Forelimb muscle (tissue), 1 donor: ENCODE measurements around the gene METTL23. TPM values are rescaled to one million over a fixed set of nuclear protein-coding genes. Genes with fewer than 3 reads are reported as not detected.
A peak's percentile ranks its signal among the peaks of the same experiment; 100 is the strongest.
"Not testable (repeated sequence)": the region's sequence is repeated elsewhere in the genome, so short reads cannot be mapped to it uniquely, and the experiment has no call there.

Experiments
- DNase-seq: peaks from one replicate; pipeline ENCODE4 v3.0.0-alpha.2; 2013; ENCODE audit warnings: low read depth
- polyA plus RNA-seq: library from polyadenylated mRNA; unstranded; fragments of 120-200 nt; gene quantifications from one replicate; pipeline ENCODE4 v1.2.1, GENCODE V29; 2013; ENCODE audit not compliant: insufficient read length

Gene METTL23
- polyA plus RNA-seq, 1 donor, result 21.0 TPM

DNA sequence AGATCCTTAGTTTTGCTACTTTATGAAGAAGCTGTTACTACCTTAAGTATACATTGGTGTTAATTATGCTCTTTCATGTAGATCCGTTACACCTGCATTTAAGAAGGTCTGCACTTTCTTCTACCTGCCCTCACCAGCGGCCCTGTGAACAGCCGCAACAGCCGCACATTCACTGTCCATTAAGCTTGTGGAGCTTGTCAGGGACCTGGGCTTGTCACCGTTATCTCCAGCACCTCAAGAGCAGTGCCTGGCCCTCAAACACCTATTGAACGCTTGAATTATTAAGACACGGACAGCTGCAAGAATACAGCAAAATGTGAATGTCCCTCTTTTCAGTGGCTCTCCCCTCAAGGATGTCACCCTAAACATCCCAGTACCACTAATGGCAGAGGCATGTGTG lies 12.9 kb upstream of the METTL23 start:
- no peak for DNase-seq

DNA sequence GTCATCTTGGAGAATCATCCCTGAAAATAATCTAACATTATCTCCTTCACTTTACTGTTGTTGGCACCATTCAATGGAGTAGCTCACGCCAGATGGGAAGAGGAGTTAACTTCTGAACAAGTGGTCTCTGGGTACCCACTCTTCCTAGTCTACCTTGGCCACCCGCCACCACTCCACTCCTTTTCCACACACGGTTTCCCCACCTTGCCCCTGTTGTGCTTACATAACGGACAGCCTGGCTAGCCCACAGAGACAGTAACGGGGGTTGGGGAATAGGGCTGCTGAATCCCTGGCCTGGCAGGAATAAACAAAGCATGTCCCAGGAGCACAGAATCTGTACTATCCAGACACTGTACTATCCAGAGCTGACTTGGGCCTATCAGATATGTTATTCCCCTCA lies 12.3 kb upstream of the METTL23 start:
- DNase-seq, result no peak

DNA sequence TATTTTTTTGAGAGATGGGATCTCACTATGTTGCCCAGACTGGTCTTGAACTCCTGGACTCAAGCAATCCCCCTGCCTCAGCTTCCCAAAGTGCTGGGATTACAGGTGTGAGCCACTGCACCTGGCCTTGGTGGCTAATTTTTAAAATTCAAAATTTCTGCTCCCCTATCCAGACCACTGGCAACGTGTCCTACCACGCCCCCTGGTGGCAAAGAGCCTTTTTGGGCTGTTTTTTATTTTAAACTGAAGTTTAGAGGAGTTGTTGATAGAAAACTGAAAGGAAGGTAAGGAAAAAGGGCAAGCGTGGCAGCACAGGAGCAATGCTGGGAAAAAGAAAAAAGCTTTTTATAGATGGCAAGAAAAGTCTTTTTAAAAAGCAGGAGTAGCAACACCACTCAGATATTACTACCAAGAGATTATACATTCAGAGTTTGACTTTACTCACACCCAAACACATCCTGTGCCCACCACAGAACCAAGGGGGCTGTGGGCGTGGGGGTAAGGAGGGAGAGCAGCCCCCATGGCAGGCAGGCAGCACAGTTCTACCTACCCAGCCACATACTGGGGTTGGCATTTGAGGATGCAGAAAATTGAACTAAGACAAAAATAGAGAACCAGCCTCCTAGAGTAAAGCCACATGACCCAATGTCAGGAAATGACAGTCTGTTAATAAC lies 11.7 kb upstream of the METTL23 start:
- no peak for DNase-seq

DNA sequence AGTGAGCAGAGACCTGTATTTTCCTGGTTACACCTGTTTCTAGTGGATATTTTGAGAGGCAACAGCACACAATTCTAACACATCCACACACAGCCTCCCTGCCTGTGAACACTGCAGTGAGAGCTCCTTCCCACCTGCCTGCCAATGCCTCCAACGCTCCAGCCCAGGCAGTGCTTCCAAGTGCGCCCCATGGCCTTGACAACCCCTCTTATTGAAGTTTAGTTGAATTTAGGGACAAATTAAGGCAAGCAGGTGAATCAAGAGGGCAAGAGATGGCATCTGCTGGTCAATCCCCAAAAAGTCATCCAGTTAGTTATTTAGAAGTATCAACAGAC lies 11.2 kb upstream of the METTL23 start:
- DNase-seq, result no peak

DNA sequence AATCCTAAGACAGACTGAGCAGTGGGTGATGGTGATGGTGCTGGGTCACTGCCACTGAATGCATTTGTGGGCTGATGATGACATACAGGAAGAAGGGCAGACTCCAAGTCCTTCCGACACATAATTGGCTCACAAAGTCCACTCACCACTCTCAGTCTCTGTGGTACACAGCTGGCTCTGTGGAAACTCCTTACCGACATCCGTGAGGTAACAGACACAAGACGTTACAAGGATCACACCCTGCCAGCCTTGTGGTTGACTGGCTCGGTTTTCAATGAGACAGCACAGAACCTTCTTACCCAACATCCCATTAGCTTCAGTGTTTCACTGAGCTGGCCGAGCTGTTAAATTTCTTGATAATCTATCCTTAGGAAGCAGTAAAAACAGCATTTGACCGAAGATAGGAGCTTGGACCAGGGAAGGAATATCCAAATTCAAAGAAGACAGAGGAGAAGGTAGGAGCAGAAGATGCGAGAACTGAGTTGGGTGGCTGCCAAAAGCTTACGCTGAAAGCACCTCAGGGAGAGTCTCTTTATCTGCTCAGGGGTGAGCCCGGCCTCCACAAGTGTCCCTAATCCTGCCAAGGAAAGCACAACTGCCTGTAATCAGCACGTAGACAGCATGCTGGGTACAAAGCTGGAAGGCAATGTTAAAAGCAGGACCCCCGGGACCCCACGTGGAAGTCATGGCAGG lies 10.3 kb upstream of the METTL23 start:
- no peak for DNase-seq

DNA sequence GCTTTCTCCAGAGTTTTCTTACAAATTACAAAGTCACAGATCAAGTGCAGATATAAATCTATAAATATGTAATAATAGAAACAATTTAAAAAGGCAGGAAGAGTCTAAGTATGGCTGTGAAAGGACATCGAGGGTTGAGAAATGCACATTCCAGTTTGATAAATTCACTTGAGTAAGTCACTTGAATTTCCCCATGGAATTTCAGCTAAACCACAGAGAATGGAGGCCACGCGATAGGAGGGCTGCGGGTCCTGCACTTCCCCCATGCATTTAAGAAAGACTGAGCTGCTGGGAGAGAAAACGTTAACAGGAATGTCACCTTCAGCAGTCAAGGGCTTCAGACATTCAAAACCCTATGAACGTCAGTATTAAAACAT lies 9.8 kb upstream of the METTL23 start:
- DNase-seq, result no peak

DNA sequence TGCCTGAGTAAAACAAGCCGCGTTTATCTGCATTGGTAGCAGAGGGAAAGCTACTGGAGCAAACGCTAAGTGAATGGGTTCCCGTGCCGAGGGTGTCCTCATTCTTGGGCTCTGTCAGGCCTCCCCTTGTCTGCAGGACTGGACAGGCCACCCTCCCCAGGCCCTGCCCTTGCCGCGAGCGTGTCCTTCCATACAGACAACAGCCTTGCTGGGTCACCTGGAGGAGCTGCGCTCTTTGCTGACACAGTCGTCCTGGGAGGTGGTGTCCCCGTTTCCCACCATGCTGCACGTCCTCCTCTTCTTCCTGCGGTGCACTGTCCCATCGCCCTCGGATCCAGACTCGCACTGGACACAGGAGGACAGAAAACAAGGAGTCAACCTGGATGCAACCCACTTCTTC lies 8.1 kb upstream of the METTL23 start:
- no peak for DNase-seq

DNA sequence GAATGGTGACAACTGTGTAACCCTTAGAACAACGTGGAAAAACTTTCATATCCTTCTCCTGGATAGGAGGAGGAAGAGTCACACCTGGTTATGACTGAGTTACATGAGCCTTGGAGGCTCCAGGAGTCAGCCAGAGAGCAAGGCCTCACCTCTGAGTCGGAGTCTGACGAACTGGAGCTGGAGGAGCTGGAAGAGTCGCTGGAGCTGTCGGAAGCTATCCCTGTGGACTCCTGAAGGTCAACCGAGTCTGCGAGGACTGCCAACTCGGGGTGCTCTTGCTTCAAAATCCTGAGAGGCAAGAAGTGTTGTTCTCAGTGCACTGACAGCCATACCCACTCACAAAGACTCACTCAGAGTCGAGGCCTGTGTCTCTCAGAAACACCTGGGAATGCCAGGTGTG lies 6.4 kb upstream of the METTL23 start:
- no peak for DNase-seq

DNA sequence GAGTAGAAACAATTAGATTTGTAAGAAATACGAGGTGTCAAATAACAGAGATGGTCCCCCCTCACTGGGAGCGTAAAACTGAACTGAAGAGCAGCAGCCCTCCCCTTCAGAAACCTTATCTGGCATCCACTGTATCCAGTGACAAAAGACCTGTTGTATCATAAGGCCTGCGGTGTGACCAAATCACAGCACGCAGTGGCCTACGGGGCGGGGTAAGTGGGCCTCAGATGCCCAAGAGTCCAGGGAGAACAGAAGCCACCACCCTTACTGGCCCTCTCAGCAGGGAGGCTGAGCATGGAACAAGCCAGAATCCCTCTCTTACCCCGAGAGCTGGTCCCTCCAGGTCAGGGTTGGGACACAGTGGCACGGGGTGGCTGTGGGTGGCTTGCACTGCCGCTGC lies 5.7 kb upstream of the METTL23 start:
- no peak for DNase-seq

DNA sequence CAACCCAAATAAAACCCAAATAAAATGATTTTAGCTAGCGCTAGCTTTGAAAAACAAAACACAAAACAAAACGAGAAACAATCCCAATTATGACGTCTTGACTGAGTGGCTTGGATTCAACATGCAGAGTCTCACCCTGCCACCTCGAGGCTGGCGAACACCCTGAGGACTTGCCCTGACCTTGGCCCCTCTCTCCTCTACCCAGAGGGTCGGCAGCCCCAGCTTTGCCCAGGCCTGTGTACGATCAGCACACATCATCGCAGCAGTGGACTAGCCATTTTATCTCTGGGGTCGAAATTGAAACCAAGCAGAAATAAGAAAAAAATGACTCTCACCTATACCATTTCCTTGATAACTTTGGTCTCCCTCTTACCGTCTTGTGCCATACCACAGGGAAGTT lies 5.2 kb upstream of the METTL23 start:
- DNase-seq, result no peak

DNA sequence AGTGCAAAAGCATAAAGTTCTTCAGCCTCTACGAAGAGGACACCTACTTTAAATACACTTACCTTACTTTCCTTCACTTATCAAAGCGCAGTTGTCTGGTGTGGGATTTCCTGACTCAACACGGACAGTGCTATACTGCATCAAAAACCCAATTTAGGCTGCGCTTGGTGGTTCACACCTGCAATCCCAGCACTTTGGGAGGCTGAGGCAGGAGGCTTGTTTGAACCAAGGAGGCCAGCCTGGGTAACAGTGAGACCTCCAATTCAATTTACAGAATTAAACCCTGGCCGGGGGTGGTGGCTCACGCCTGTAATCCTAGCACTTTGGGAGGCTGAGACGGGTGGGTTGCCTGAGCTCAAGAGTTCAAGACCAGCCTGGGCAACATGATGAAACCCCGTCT lies 4.4 kb upstream of the METTL23 start:
- no peak for DNase-seq

DNA sequence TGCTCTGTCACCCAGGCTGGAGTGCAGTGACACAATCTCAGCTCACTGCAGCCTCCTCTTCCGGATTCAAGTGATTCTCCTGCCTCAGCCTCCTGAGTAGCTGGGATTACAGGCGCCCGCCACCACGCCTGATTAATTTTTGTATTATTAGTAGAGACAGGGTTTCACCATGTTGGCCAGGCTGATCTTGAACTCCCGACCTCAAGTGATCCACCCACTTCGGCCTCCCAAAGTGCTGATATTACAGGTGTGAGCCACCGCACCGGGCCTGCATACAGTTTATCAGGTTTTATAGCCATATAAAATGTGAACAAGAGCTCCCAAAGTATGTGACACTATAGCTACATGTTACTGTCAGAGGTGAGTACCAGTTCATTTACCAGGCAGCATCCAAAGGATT lies 3.7 kb upstream of the METTL23 start:
- not testable (repeated sequence) for DNase-seq

DNA sequence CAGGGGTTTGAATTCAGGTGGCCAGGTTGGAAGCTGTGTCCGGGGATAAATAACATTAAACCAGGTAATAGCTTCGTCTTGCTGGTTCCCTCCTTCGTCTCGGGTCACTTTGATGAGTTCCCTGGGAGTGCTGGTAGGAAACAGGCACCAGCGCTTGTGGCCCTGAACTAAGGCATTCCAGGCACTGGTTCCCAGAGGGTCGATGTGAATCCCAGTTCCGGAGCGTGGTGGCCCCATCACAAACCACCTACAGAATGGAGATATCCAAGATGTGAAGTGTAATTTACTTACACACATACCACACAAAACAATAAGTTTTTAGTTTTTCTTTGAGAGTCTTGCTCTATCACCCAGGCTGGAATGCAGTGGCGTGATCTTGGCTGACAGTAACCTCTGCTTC lies 2.8 kb upstream of the METTL23 start:
- DNase-seq, result no peak

DNA sequence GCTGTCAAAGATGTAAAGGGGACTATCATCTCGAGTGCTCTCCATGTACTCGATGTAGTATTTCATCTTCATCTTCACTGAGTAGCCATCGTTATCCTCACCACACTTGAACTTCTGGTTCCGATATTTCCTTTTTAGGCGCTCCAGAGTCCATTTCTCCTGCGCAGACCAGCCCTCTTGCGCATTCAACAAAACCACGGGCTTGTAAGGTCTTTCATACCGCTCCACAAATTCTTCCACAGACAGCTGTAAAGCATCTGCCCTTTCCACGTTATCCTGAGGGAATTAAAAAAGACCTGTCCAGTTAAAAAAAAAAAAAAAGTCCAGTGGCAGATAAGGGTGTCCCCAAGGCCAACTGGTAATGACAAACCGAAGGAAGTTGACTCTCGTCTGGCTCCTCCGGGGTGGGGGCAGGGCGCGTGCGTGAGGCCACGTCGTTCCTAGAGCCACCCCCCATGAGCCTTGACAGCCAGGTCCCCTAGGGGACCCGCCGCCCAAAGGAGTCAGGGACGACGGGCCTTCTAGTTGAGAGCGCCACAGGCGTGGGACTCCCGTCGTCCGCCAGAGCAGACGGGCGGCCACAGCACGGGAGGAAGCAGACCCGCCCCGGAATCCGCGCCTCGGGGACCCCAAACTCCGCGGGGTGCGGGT lies 934 bp upstream of the METTL23 start:
- DNase-seq, result no peak

DNA sequence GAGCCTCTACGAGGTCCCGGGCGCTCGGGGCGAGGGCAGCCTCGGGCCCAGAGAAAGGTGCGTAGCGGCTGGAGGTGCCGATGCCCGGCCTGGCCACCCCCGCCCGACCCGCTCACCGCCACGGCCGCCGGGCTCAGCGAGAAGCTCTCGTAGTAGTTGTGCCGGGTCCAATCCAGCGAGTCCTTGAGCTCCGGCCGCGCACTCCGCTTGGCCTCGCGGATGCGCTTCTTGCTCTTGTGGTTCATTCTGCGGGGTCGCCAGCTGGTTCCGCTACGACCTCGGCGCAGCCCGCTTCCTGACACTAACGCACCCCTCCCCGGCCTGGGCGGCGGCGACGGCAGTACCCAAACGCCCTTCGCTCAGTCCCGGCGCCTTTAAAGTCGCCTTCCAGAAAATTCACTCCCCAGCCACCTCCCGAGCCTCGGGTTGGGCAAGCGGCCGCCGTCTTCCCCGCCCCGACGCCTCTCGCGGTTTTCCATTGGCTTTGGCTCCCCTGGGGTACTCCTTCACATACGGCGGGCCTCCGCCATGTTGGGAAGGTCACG lies 336 bp upstream of the METTL23 start, which contains the start of gene JMJD6:
JMJD6 (minus strand) TSS at position 376 of the 545 bp plus-strand sequence; CDS start at position 245, 131 bp downstream.
- peak; percentile 88 for DNase-seq

DNA sequence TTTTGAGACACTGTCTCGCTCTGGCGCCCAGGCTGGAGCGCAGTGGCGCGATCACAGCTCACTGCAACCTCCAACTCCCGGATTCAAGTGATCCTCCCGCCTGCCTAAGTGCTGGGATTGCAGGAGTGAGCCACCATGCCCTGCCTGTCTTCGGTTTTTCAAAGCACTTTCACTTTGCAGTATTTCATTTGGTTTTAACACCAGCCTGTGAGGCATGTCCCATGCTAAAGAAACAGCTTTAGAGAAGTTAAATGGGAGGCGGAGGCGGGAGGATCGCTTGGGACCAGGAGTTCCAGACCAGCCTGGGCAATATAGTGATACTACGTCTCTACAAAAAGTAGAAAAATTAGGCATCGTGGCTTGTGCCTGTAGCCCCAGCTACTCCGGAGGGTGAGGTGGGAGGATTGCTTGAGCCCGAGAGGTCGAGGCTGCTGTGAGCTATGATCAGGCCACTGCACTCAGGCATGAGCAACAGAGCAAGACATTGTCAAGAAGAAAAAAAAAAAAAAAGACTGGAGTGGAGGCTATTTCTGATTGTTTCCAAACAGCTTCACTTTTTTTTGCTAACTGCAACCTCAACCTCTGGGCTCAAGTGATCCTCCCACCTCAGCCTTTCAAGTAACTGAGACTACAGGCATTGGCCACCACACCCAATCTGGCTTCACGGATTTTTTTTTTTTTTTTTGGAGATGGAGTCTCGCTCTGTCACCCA lies 1.3 kb downstream of the METTL23 start:
- no peak for DNase-seq

DNA sequence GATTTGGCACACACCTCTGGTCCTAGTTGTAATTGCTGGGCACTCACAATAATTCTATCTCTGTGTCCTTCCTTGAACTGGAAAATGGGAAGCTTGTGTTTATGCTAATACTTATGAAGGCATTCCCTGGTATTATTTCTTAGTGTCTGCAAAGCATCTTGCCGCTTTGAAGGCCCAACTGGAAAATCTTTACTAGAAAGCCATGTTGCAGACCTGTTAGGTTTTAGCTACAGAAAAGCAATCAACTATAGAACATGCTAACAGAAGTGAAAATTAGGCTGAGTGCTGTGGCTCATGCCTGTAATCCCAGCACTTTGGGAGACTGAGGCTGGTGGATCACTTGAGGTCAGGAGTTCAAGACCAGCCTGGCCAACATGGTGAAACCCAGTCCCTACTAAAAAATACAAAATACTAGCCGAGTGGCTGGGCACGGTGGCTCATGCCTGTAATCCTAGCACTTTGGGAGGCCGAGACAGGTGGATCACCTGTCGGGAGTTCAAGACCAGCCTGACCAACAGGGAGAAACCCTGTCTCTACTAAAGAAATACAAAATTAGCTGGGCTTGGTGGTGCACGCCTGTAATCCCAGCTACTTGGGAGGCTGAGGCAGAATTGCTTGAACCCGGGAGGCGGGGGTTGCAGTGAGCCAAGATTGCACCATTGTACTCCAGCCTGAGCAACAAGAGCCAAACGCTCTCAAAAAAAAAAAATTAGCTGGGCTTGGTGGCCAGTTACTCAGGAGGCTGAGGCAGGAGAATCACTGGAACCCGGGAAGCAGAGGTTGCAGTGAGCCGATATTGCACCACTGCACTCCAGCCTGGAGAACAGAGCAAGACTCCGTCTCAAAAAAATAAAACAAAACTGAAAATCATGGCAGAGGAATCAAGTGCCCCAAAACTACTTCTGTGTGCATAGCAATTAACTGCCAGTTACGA lies 5.4 kb downstream of the METTL23 start:
- not testable (repeated sequence) for DNase-seq

DNA sequence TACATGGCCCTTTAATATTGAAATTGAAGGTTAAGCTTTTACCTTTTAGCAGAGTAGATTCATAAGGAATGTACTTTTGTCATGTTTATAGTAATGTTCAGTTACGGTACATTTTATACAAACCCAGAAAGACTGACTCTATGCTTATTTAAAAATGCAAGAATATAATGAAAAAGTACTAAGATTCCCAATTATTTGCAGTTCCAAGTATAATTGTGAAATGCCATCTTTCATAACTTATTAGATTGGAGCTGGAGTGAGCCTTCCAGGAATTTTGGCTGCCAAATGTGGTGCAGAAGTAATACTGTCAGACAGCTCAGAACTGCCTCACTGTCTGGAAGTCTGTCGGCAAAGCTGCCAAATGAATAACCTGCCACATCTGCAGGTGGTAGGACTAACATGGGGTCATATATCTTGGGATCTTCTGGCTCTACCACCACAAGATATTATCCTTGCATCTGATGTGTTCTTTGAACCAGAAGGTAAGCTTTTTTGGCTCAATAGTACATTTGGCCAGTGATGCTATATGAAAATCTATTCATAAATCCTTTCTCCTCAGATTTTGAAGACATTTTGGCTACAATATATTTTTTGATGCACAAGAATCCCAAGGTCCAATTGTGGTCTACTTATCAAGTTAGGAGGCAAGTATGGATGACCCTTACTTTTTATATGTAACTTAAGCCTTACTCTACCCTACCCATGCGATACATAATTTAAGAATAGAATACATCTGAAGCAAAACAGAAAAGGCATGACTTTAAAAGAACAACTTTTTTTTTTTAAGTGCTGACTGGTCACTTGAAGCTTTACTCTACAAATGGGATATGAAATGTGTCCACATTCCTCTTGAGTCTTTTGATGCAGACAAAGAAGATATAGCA lies 6.3 kb downstream of the METTL23 start:
- DNase-seq, result no peak

DNA sequence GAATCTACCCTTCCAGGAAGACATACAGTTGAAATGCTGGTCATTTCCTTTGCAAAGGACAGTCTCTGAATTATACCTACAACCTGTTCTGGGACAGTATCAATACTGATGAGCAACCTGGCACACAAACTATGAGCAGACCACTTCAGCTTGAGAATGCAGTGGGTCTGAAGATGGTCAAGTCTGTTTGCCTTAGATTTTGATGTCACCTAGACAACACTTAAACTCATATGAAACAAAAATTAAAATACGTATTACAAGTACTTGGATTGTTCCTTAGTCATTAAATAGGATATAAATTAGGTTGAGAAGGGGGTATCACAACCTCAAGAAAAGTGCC lies 6.9 kb downstream of the METTL23 start:
- no peak for DNase-seq
